ENCODE results near the gene BCAT1. TPM values are rescaled to one million over a fixed set of nuclear protein-coding genes. Genes with fewer than 3 reads are reported as not detected.

Gene BCAT1
- total and polyA plus RNA-seq, 2 donors from 2014 or later = 1.3 to 15.5 TPM

DNA sequence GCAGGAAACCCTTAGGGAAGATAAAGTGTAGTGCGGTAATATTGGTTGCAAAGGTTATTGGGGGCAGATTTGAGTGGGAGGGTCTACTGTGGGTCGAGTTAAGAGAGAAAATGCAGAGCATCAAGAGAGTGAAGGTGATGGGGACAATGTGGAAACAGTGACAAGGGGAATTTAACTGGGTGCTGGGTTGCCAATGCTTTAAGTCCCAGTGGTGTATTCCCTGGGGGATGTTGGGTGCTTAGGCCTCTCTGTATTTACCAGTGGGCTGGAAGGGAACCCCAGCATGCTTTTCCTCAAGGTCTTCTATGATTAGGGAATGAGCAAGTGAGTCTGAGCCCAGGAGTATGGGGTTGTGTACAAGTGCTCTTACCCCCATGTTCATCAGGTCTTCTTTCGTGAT lies 10.6 kb downstream of the BCAT1 start:
- H3K27ac ChIP-seq (ENCODE audit: low read depth in 2 of 2, low read length in 2 of 2) = no peak overlapping the region
- TF ChIP-seq, protein P1, sequence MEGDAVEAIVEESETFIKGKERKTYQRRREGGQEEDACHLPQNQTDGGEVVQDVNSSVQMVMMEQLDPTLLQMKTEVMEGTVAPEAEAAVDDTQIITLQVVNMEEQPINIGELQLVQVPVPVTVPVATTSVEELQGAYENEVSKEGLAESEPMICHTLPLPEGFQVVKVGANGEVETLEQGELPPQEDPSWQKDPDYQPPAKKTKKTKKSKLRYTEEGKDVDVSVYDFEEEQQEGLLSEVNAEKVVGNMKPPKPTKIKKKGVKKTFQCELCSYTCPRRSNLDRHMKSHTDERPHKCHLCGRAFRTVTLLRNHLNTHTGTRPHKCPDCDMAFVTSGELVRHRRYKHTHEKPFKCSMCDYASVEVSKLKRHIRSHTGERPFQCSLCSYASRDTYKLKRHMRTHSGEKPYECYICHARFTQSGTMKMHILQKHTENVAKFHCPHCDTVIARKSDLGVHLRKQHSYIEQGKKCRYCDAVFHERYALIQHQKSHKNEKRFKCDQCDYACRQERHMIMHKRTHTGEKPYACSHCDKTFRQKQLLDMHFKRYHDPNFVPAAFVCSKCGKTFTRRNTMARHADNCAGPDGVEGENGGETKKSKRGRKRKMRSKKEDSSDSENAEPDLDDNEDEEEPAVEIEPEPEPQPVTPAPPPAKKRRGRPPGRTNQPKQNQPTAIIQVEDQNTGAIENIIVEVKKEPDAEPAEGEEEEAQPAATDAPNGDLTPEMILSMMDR (IDR thresholded peaks at IDR 0.05; ENCODE audit: borderline replicate concordance, extremely low read depth, insufficient read depth) = no peak
- DNase-seq = no peak
- H3K4me1 ChIP-seq (ENCODE audit: control insufficient read depth in 2 of 3, insufficient read depth in 2 of 3, low read depth in 1 of 3, low read length in 3 of 3) = no peaks in the 10 kb centered on the region
- no peak overlapping the region for H3K4me3 ChIP-seq (ENCODE audit: low read length in 3 of 3)
- no peaks in the 10 kb centered on the region for H3K9me3 ChIP-seq (ENCODE audit: control insufficient read depth in 2 of 3, insufficient read depth in 1 of 3, low read length in 3 of 3)
- H3K9ac ChIP-seq (ENCODE audit: low read length in 3 of 3) = no peak overlapping the region
- no peak for FAIRE-seq
- H3K27me3 ChIP-seq (ENCODE audit: control insufficient read depth, insufficient read depth, low read length) = no peaks in the 10 kb centered on the region
- no peaks in the 10 kb centered on the region for H3K36me3 ChIP-seq (ENCODE audit: control insufficient read depth in 2 of 3, insufficient read depth in 3 of 3, low read length in 3 of 3)
- intact Hi-C loops (cut with DNase I) = no loop called here

DNA sequence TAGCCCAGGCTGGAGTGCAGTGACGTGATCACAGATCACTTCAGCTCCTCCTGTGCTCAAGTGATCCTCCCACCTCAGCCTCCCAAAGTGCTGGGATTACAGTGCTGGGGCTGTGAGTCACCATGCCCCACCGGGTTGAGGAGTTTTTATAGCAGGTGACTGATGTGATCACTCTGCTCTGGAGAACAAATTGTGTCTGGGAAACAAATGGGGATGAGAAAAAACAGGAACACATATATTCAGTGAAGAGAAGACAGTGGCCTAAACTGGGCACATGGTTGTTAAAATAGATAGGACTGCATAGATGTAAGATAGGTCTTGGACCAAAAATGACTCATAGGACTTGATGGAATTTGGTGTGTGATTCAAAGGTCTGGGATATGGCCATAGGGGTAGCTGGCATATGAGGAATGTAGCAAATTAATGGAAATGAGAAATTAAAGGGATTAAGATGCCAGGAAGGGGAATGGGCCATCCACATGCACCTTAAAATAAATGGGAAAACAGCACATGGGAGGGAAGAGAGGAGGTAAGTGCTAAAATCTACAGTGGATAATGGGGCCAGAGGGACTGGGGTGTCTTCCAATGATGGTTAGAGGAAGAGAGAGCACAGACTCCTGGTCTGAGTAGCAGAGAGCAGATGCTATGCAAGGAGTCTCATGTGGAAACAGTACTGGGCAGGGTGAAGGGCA lies 11.2 kb downstream of the BCAT1 start:
- H3K4me3 ChIP-seq (ENCODE audit: low read length in 3 of 3) = no peak overlapping the region
- no peaks in the 10 kb centered on the region for H3K27me3 ChIP-seq (ENCODE audit: control insufficient read depth, insufficient read depth, low read length)
- H3K27ac ChIP-seq (ENCODE audit: low read depth in 2 of 2, low read length in 2 of 2) = no peak overlapping the region
- DNase-seq (no peak), FAIRE-seq (no peak)
- TF ChIP-seq, protein P1 (IDR thresholded peaks at IDR 0.05; ENCODE audit: borderline replicate concordance, extremely low read depth, insufficient read depth) = no peak
- no peaks in the 10 kb centered on the region for H3K9me3 ChIP-seq (ENCODE audit: control insufficient read depth in 2 of 3, insufficient read depth in 1 of 3, low read length in 3 of 3)
- H3K9ac ChIP-seq (ENCODE audit: low read length in 3 of 3) = no peak overlapping the region
- intact Hi-C loops (cut with DNase I) = no loop called here
- H3K4me1 ChIP-seq (ENCODE audit: control insufficient read depth in 2 of 3, insufficient read depth in 2 of 3, low read depth in 1 of 3, low read length in 3 of 3) = no peaks in the 10 kb centered on the region
- H3K36me3 ChIP-seq (ENCODE audit: control insufficient read depth in 2 of 3, insufficient read depth in 3 of 3, low read length in 3 of 3) = no peaks in the 10 kb centered on the region

DNA sequence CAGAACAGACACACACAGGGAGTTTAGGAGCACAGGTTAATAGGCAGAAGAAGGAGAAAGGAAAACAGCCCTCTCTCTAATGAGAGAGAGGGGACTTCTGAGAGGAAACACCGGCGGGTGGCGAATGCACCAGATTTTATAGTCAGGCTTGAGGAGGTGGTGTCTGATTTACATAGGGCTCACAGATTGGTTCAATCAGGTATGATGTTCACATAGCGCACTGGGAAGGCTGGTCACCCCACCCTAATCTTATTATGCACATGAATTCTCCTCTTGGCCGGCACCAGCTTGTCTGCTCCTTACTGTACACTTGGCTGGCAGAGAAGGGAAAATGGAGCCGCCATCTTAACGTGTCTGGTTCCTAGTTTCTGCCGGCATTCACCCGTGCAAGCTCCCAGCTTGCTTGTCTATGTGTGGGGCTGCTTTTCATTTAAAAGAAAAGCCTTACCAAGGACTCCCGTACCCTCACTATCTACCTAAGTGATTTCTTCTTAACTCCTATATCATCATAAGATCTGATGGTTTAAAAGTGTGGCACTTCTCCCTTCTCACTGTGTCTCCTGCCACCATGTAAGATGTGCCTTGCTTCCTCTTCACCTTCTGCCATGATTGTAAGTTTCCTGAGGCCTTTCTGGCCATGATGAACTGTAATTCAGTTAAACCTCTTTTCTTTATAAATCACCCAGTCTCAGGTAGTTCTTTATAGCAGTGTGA lies 15.1 kb downstream of the BCAT1 start:
- no peak overlapping the region for H3K4me3 ChIP-seq (ENCODE audit: low read length in 3 of 3)
- H3K9ac ChIP-seq (ENCODE audit: low read length in 3 of 3) = no peak overlapping the region
- no peak overlapping the region for H3K27ac ChIP-seq (ENCODE audit: low read depth in 2 of 2, low read length in 2 of 2)
- no peaks in the 10 kb centered on the region for H3K27me3 ChIP-seq (ENCODE audit: control insufficient read depth, insufficient read depth, low read length)
- TF ChIP-seq, protein P1 (IDR thresholded peaks at IDR 0.05; ENCODE audit: borderline replicate concordance, extremely low read depth, insufficient read depth) = no peak
- FAIRE-seq = no peak
- intact Hi-C loops (cut with DNase I) = no loop called here
- DNase-seq = no peak
- no peaks in the 10 kb centered on the region for H3K36me3 ChIP-seq (ENCODE audit: control insufficient read depth in 2 of 3, insufficient read depth in 3 of 3, low read length in 3 of 3)
- no peaks in the 10 kb centered on the region for H3K4me1 ChIP-seq (ENCODE audit: control insufficient read depth in 2 of 3, insufficient read depth in 2 of 3, low read depth in 1 of 3, low read length in 3 of 3)
- no peaks in the 10 kb centered on the region for H3K9me3 ChIP-seq (ENCODE audit: control insufficient read depth in 2 of 3, insufficient read depth in 1 of 3, low read length in 3 of 3)

Data from kidney (tissue), 14 donors.